ENCODE measurements around the gene MR1.

Gene MR1

GRCh38 chr1:181095763-181096184 is 62.0 kb downstream of the MR1 start:
- no peaks in the 10 kb centered on the region for H3K9me3 ChIP-seq
- TF ChIP-seq CTCF (IDR thresholded peaks at IDR 0.05) = no peak
- H3K36me3 ChIP-seq = no peaks in the 10 kb centered on the region
- H3K4me3 ChIP-seq (ENCODE audit: low read depth in 1 of 2, low read length in 1 of 2) = no peak overlapping the region
- peaks cover 5 to 6% of the 10 kb centered on the region in 2 experiments for H3K4me1 ChIP-seq (ENCODE audit: control insufficient read depth in 1 of 2, insufficient read depth in 1 of 2, low read depth in 1 of 2, low read length in 1 of 2)
- peaks cover 25% of the 10 kb centered on the region for H3K27me3 ChIP-seq
- no peak overlapping the region for H3K27ac ChIP-seq

- Histone ChIP-seq H3K27ac (no peak overlapping the region), H3K4me1 (ENCODE audit: control insufficient read depth in 1 of 2, insufficient read depth in 1 of 2, low read depth in 1 of 2, low read length in 1 of 2) (no peaks in the 10 kb centered on the region), H3K27me3 (peaks cover 39% of the 10 kb centered on the region), H3K4me3 (ENCODE audit: low read depth in 1 of 2, low read length in 1 of 2) (no peak overlapping the region), H3K9me3 (no peaks in the 10 kb centered on the region), H3K36me3 (no peaks in the 10 kb centered on the region)
- no peak for TF ChIP-seq CTCF (IDR thresholded peaks at IDR 0.05)
Observed at GRCh38 chr1:181097242-181097641, 63.5 kb downstream of the MR1 start.

GRCh38 chr1:181099152-181100014 is 65.6 kb downstream of the MR1 start:
- H3K27me3 ChIP-seq = peaks cover 50% of the 10 kb centered on the region
- no peak for TF ChIP-seq CTCF (IDR thresholded peaks at IDR 0.05)
- no peak overlapping the region for H3K27ac ChIP-seq

GRCh38 chr1:181100015-181100905 is 66.5 kb downstream of the MR1 start:
- TF ChIP-seq CTCF (IDR thresholded peaks at IDR 0.05) = no peak
- H3K36me3 ChIP-seq = no peaks in the 10 kb centered on the region
- peaks cover 7% of the 10 kb centered on the region in 2 experiments for H3K4me1 ChIP-seq (ENCODE audit: control insufficient read depth in 1 of 2, insufficient read depth in 1 of 2, low read depth in 1 of 2, low read length in 1 of 2)
- no peaks in the 10 kb centered on the region for H3K9me3 ChIP-seq
- H3K27ac ChIP-seq = no peak overlapping the region
- H3K4me3 ChIP-seq (ENCODE audit: low read depth in 1 of 2, low read length in 1 of 2) = no peak overlapping the region
- peaks cover 58% of the 10 kb centered on the region for H3K27me3 ChIP-seq

More at GRCh38 chr1:181099152-181100014, 65.6 kb downstream of the MR1 start:
- Histone ChIP-seq H3K4me1 (ENCODE audit: control insufficient read depth in 1 of 2, insufficient read depth in 1 of 2, low read depth in 1 of 2, low read length in 1 of 2) (peaks cover 1 to 2% of the 10 kb centered on the region in 2 experiments), H3K4me3 (ENCODE audit: low read depth in 1 of 2, low read length in 1 of 2) (no peak overlapping the region), H3K36me3 (no peaks in the 10 kb centered on the region), H3K9me3 (no peaks in the 10 kb centered on the region)

GRCh38 chr1:181100934-181101333 is 67.2 kb downstream of the MR1 start:
- Histone ChIP-seq H3K27ac (no peak overlapping the region), H3K4me1 (ENCODE audit: control insufficient read depth in 1 of 2, insufficient read depth in 1 of 2, low read depth in 1 of 2, low read length in 1 of 2) (peaks cover 11 to 13% of the 10 kb centered on the region in 2 experiments)
- TF ChIP-seq CTCF (IDR thresholded peaks at IDR 0.05) = no peak

More at GRCh38 chr1:181100934-181101333, 67.2 kb downstream of the MR1 start:
- Histone ChIP-seq H3K27me3 (peaks cover 64% of the 10 kb centered on the region), H3K9me3 (no peaks in the 10 kb centered on the region), H3K4me3 (ENCODE audit: low read depth in 1 of 2, low read length in 1 of 2) (no peak overlapping the region), H3K36me3 (no peaks in the 10 kb centered on the region)
